Measurements from ENCODE around the gene CDS1. TPM values are rescaled to one million over a fixed set of nuclear protein-coding genes. Genes with fewer than 3 reads are reported as not detected.

CDS1 gene
- total and polyA plus RNA-seq, 5 donors from 2014 or later = 0.09 to 0.22 (median 0.13) TPM; not detected in 1

DNA sequence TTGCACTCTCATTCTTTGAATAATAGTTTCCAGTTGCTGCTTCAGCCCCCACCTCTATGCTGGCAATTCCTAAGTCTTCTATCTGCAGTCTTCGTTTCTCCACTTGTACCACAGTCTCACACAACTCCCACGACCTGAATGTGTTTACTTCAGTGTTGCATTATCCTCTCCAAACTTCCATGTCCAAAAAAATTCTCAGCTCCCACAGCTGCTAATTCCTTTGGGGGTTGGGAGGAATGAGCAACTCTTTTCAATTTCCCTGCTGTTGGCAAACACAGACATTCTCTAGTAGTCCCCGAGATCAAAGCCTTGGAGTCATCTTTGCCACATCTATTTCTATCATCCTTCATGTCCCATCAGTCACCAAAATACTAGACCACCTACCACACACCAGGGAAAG, 14.4 kb upstream of the CDS1 start:
- Mint-ChIP-seq H3K36me3 (no peaks in the 10 kb centered on the region), H3K4me3 (no peak overlapping the region), H3K27ac (no peak overlapping the region), H3K9me3 (peaks cover 0 to 3% (median 0%) of the 10 kb centered on the region in 7 donors), H3K4me1 (no peaks in the 10 kb centered on the region), H3K27me3 (peaks cover 11% of the 10 kb centered on the region)
- no peaks in the 10 kb centered on the region for H3K9me3 ChIP-seq (ENCODE audit: control insufficient read depth in 2 of 2, low read length in 2 of 2)
- no peak overlapping the region for H3K27ac ChIP-seq (ENCODE audit: insufficient read depth, low read length, poor library complexity, severe bottlenecking)
- H3K36me3 ChIP-seq (ENCODE audit: control insufficient read depth, insufficient read depth, low read length) = no peaks in the 10 kb centered on the region
- H3K4me3 ChIP-seq (ENCODE audit: low read depth, low read length) = no peak overlapping the region
- H3K4me1 ChIP-seq (ENCODE audit: control insufficient read depth, insufficient read depth, low read length, poor library complexity, severe bottlenecking) = no peaks in the 10 kb centered on the region
- H3K27me3 ChIP-seq (ENCODE audit: control insufficient read depth, insufficient read depth, low read length) = no peaks in the 10 kb centered on the region
- ATAC-seq (ENCODE audit: low read depth in 2 of 2) (no peak), DNase-seq (no peak)

DNA sequence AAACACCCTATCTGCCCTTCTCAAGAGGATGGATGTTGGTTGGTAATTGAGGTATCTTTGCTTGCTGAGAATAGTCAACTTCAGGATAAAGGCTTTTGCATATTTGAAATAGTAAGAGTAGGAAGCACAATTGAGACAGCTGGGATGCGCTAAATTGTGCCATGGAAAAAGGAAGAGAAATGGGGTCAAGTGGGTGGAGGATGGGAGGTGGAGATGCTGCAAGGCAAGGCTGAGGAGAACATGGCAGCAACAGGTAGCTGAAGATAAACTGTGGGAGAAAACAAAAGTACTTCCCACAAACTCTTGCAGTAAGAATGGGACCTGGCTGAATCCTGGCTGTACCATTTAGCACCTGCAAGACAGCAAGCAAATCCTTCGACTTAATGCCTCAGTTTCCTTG, 13.9 kb upstream of the CDS1 start:
- Mint-ChIP-seq H3K27me3 (peaks cover 12% of the 10 kb centered on the region), H3K4me1 (no peaks in the 10 kb centered on the region), H3K36me3 (no peaks in the 10 kb centered on the region), H3K4me3 (no peak overlapping the region), H3K27ac (no peak overlapping the region), H3K9me3 (peaks cover 0 to 3% (median 0%) of the 10 kb centered on the region in 7 donors)
- no peaks in the 10 kb centered on the region for H3K36me3 ChIP-seq (ENCODE audit: control insufficient read depth, insufficient read depth, low read length)
- ATAC-seq (ENCODE audit: low read depth in 2 of 2) (no peak), DNase-seq (no peak)
- no peaks in the 10 kb centered on the region for H3K4me1 ChIP-seq (ENCODE audit: control insufficient read depth, insufficient read depth, low read length, poor library complexity, severe bottlenecking)
- no peaks in the 10 kb centered on the region for H3K9me3 ChIP-seq (ENCODE audit: control insufficient read depth in 2 of 2, low read length in 2 of 2)
- no peaks in the 10 kb centered on the region for H3K27me3 ChIP-seq (ENCODE audit: control insufficient read depth, insufficient read depth, low read length)
- H3K27ac ChIP-seq (ENCODE audit: insufficient read depth, low read length, poor library complexity, severe bottlenecking) = no peak overlapping the region
- no peak overlapping the region for H3K4me3 ChIP-seq (ENCODE audit: low read depth, low read length)

DNA sequence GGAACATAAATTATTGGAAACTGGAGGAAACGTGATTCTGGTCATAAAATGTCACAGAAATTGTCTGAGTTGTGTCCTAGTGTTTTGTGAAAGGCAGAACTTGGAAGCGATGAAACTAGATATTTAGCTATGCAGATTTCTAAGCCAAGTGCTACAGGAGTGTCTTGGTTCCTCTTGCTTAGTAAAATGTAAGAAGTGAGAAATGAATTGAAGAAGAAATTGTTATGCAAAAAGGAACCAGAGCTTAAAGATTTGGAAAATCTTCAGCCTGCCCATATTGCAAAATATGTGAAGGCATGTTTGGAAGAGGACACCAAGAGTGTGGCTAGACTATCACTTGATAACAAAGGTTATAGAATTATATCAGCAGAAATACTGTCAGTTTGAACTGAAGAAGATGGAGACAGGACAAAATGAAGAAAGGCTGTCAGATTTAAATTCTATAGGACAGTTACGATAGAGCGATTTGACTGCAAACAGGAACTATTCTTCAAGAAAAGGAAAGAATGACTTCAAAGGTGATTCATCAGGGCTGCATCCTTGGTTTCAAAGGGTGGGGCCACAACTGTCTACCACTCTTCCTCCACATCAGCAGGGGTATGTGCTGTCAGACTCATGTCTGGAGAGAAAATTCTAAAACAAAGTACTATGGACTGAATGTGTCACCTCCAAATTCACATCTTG, 9.4 kb upstream of the CDS1 start:
- no peak overlapping the region for H3K27ac ChIP-seq (ENCODE audit: insufficient read depth, low read length, poor library complexity, severe bottlenecking)
- peak; percentile 34 to 55 for ATAC-seq (ENCODE audit: low read depth in 2 of 2)

DNA sequence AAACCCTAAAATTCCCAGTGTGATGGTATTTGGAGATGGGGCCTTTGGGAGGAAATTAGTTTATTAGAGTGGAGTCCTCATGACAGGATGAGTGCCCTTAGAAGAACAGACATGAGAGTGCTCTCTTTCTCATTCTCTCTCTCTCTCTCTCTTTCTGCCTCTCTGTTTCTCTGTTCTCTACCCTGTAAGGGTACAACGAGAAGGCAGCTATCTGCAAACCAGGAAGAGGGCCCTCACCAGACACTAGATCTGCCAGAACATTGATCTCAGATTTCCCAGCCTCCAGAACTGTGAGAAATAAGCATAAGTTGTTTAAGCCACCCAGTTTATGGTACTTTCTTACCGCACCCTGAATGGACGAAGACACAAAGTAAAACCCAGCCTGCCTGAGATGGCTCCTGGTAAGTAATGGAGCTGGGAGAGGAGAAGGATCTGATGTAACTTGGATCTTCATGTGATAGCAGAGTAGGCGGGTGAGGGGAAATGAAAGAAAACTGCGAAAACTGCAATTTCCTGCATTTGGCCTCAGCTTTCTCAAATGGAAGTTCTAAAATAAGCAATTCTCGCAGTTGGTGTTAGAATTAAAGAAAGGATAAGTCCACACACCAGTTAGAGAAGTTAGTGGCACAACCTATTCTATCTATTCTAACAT, 8.7 kb upstream of the CDS1 start:
- Mint-ChIP-seq H3K27ac (no peak overlapping the region), H3K4me1 (no peaks in the 10 kb centered on the region)
- H3K4me3 ChIP-seq (ENCODE audit: low read depth, low read length) = no peak overlapping the region

More for the DNA sequence above, 9.4 kb upstream of the CDS1 start:
- H3K36me3 ChIP-seq (ENCODE audit: control insufficient read depth, insufficient read depth, low read length) = no peaks in the 10 kb centered on the region
- Mint-ChIP-seq H3K27ac (no peak overlapping the region), H3K4me1 (no peaks in the 10 kb centered on the region), H3K36me3 (no peaks in the 10 kb centered on the region), H3K4me3 (no peak overlapping the region), H3K9me3 (peaks cover 0 to 1% (median 0%) of the 10 kb centered on the region in 7 donors), H3K27me3 (peaks cover 19% of the 10 kb centered on the region)
- H3K27me3 ChIP-seq (ENCODE audit: control insufficient read depth, insufficient read depth, low read length) = no peaks in the 10 kb centered on the region
- no peak overlapping the region for H3K4me3 ChIP-seq (ENCODE audit: low read depth, low read length)
- DNase-seq = peak in 1 of 3 donors; percentile 32
- H3K4me1 ChIP-seq (ENCODE audit: control insufficient read depth, insufficient read depth, low read length, poor library complexity, severe bottlenecking) = no peaks in the 10 kb centered on the region
- H3K9me3 ChIP-seq (ENCODE audit: control insufficient read depth in 2 of 2, low read length in 2 of 2) = no peaks in the 10 kb centered on the region

DNA sequence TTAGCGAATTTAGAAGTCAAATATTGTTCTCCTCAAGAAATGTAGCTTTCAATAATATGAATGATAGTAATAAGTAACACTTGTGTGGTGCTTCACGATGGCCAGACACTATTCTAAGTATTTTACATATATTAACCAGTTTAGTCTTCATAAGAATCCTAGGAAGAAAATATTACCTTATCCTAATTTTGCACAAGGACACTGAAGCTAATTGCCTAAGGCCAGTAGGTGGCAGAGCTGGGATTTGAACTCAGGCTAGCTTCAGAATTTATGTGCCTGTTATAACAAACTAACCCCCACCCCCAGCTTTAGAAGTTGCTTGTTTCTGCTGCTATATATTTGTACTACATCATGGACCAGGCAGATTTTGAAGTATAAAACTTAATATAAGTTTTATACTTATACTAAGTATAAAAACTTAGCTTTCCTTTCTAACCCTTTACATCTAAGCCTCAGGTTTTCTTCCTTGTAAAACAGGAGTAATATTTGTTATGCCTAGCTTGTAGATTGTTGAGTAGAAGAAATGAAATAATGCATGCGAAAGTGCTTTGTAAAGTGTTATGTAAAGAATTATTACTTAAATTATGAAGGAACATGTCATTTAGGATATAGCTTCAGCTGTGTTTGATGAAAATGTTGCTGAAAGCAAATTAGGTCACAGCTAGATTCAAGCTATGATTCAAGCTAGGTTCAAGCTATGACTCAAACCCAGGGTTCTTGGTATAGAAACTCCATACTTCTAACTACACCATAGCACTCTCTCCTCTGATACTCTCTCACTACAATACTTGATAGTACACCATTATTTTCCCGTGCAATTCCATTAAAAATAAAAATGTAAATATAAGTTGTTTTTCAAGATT, 4.2 kb upstream of the CDS1 start:
- peak in 1 of 3 donors; percentile 27 for DNase-seq
- no peak overlapping the region for H3K4me3 Mint-ChIP-seq
- Histone ChIP-seq H3K36me3 (ENCODE audit: control insufficient read depth, insufficient read depth, low read length) (no peaks in the 10 kb centered on the region), H3K27me3 (ENCODE audit: control insufficient read depth, insufficient read depth, low read length) (peaks cover 9% of the 10 kb centered on the region), H3K4me3 (ENCODE audit: low read depth, low read length) (no peak overlapping the region), H3K9me3 (ENCODE audit: control insufficient read depth in 2 of 2, low read length in 2 of 2) (no peaks in the 10 kb centered on the region), H3K27ac (ENCODE audit: insufficient read depth, low read length, poor library complexity, severe bottlenecking) (no peak overlapping the region), H3K4me1 (ENCODE audit: control insufficient read depth, insufficient read depth, low read length, poor library complexity, severe bottlenecking) (peaks cover 15% of the 10 kb centered on the region)
- no peak overlapping the region for H3K27ac Mint-ChIP-seq
- peaks cover 23% of the 10 kb centered on the region for H3K27me3 Mint-ChIP-seq
- no peak for ATAC-seq (ENCODE audit: low read depth in 2 of 2)
- H3K4me1 Mint-ChIP-seq = peaks cover 2 to 13% (median 8%) of the 10 kb centered on the region in 4 donors
- H3K36me3 Mint-ChIP-seq = no peaks in the 10 kb centered on the region
- H3K9me3 Mint-ChIP-seq = peaks cover 0 to 2% (median 0%) of the 10 kb centered on the region in 7 donors

More for the DNA sequence above, 8.7 kb upstream of the CDS1 start:
- H3K27ac ChIP-seq (ENCODE audit: insufficient read depth, low read length, poor library complexity, severe bottlenecking) = no peak overlapping the region
- H3K36me3 Mint-ChIP-seq = no peaks in the 10 kb centered on the region
- no peak for ATAC-seq (ENCODE audit: low read depth in 2 of 2)
- H3K9me3 ChIP-seq (ENCODE audit: control insufficient read depth in 2 of 2, low read length in 2 of 2) = no peaks in the 10 kb centered on the region
- no peaks in the 10 kb centered on the region for H3K4me1 ChIP-seq (ENCODE audit: control insufficient read depth, insufficient read depth, low read length, poor library complexity, severe bottlenecking)
- no peaks in the 10 kb centered on the region for H3K36me3 ChIP-seq (ENCODE audit: control insufficient read depth, insufficient read depth, low read length)
- DNase-seq = no peak
- peaks cover 0 to 1% (median 0%) of the 10 kb centered on the region in 7 donors for H3K9me3 Mint-ChIP-seq
- peaks cover 19% of the 10 kb centered on the region for H3K27me3 Mint-ChIP-seq
- H3K27me3 ChIP-seq (ENCODE audit: control insufficient read depth, insufficient read depth, low read length) = no peaks in the 10 kb centered on the region
- H3K4me3 Mint-ChIP-seq = no peak overlapping the region

DNA sequence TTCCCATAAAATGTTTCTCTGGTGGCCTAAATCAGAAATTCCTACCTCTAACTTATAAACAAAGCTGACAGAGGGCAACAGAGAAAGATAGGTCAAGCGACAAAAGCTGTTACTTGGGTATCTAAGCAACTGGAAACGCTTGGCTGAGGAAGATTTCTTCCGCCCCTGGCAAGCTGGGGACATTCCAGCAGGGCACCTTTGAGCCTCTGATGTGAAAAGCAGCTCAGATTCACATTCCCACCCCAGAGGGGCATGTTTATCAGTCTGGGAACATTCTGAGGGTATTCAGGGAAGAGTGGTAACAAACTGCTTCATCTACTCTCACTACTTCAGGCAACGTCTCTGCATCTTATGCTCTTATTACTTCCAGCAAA, 3.5 kb upstream of the CDS1 start:
- Mint-ChIP-seq H3K27me3 (peaks cover 25% of the 10 kb centered on the region), H3K4me1 (peaks cover 6 to 19% (median 14%) of the 10 kb centered on the region in 4 donors)

DNA sequence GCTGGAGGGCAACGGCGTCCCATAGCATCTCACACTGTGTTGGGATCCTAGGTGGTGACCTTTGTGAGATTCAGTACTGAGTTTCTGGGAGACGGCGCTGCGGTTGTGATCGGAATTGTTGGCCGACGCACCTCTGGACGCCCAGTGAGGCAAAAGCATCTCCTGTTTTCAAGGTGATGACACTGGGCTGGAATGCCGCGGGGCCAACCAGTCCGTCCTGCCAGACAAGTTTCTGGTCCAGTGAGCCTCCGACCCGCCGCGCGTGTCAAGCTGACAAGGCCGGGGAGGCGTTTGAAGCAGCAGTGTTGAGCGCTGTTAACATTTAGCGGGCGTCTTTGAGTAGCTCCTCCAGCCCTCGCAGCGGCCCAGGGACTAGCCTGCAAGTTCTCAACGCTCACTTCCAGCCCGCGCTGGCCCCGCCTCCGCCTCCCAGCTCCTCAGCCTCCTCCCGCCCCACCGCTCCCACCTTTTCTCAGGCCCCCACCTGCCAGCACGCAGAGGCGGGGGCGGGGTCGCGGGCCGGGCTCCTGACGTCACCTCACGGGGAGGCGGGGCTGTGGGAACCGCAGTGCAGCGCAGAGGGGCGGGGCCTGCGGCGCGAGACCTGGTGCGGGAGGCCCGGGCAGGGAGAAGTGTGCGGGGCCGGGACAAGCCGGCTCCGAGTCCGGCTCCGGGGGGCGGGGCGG, 482 bp upstream of the CDS1 start:
- Mint-ChIP-seq H3K4me3 (peak overlapping the region; percentile 48 to 85 (median 82)), H3K27ac (peak overlapping the region in 2 of 3 donors; percentile 1 to 2), H3K36me3 (no peaks in the 10 kb centered on the region), H3K27me3 (peaks cover 38% of the 10 kb centered on the region), H3K9me3 (peaks cover 0 to 8% (median 3%) of the 10 kb centered on the region in 7 donors), H3K4me1 (peaks cover 6 to 22% (median 14%) of the 10 kb centered on the region in 4 donors)
- no peak overlapping the region for H3K4me3 ChIP-seq (ENCODE audit: low read depth, low read length)
- H3K36me3 ChIP-seq (ENCODE audit: control insufficient read depth, insufficient read depth, low read length) = no peaks in the 10 kb centered on the region
- H3K27ac ChIP-seq (ENCODE audit: insufficient read depth, low read length, poor library complexity, severe bottlenecking) = no peak overlapping the region
- no peaks in the 10 kb centered on the region for H3K9me3 ChIP-seq (ENCODE audit: control insufficient read depth in 2 of 2, low read length in 2 of 2)
- peak; percentile 78 to 80 for ATAC-seq (ENCODE audit: low read depth in 2 of 2)
- H3K27me3 ChIP-seq (ENCODE audit: control insufficient read depth, insufficient read depth, low read length) = peaks cover 25% of the 10 kb centered on the region
- DNase-seq = peak; percentile 78 to 82 (median 82)
- peaks cover 16% of the 10 kb centered on the region for H3K4me1 ChIP-seq (ENCODE audit: control insufficient read depth, insufficient read depth, low read length, poor library complexity, severe bottlenecking)

More for the DNA sequence above, 3.5 kb upstream of the CDS1 start:
- DNase-seq (no peak), ATAC-seq (ENCODE audit: low read depth in 2 of 2) (no peak)
- Mint-ChIP-seq H3K9me3 (peaks cover 0 to 2% (median 0%) of the 10 kb centered on the region in 7 donors), H3K36me3 (no peaks in the 10 kb centered on the region), H3K27ac (no peak overlapping the region), H3K4me3 (no peak overlapping the region)
- H3K4me1 ChIP-seq (ENCODE audit: control insufficient read depth, insufficient read depth, low read length, poor library complexity, severe bottlenecking) = peaks cover 16% of the 10 kb centered on the region
- no peaks in the 10 kb centered on the region for H3K36me3 ChIP-seq (ENCODE audit: control insufficient read depth, insufficient read depth, low read length)
- H3K27ac ChIP-seq (ENCODE audit: insufficient read depth, low read length, poor library complexity, severe bottlenecking) = no peak overlapping the region
- peaks cover 15% of the 10 kb centered on the region for H3K27me3 ChIP-seq (ENCODE audit: control insufficient read depth, insufficient read depth, low read length)
- H3K4me3 ChIP-seq (ENCODE audit: low read depth, low read length) = no peak overlapping the region
- H3K9me3 ChIP-seq (ENCODE audit: control insufficient read depth in 2 of 2, low read length in 2 of 2) = no peaks in the 10 kb centered on the region

Measured in CD4-positive, CD25-positive, alpha-beta regulatory T cell (primary cell).